Measurements from ENCODE around the gene PKHD1. TPM values are rescaled to one million over a fixed set of nuclear protein-coding genes. Genes with fewer than 3 reads are reported as not detected.

PKHD1 gene
- total RNA-seq, 1 donor from 2014 or later: 67.1 TPM

GRCh38 chr6:51684603-51685002 is 402.8 kb downstream of the PKHD1 start:
- DNase-seq (ENCODE audit: low read depth): no peak

- DNase-seq (ENCODE audit: low read depth): no peak
Observed at GRCh38 chr6:51684038-51684437, 403.4 kb downstream of the PKHD1 start.

- DNase-seq (ENCODE audit: low read depth): peak; percentile 72
Observed at GRCh38 chr6:51678905-51679620, 408.4 kb downstream of the PKHD1 start.

GRCh38 chr6:51678274-51678673 is 409.1 kb downstream of the PKHD1 start:
- no peak for DNase-seq (ENCODE audit: low read depth)

- no peak for DNase-seq (ENCODE audit: low read depth)
Observed at GRCh38 chr6:51675922-51676275, 411.5 kb downstream of the PKHD1 start.

DNA sequence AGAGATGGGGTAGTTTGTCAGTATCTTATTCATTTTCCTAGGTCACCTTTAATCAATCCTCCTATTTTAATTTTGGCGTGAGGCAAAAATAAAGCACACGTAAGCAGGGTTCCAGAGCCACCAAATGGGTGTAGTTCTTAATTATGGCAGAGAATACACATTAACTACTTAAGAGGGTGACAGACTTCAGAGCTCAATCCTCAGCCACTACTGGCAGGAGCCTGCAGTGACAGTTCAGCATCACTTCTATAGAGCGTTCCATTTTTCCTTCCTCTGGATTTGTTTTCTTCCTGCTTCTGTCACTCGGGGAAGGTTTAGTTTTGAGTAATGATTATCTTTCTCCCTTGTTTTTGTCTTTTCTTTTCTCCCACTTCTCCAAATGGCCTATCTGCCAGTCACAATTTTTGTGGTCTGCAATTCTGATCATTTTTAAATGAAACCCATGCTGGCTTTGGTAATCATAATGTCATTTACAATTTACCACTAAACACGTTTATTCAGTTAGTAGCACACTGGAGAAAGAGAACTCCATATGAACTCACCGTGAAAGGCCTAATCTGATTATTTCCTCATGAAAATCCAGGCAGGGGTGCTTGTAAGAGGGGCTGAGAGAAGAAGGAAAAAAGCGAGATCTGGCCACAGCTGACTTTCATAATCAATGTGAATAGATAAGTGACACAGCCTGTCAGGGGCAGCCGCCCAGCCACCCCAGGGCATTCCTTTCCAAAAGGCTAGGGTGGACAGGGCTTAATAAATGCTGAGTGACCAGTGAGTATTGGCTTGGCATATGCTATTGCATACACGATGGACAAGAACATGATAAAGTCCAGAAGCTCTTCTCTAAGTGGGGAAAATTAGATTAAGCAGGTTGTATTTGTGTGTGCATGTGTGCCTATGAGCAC is 412.1 kb downstream of the PKHD1 start:
- DNase-seq (ENCODE audit: low read depth): no peak

DNA sequence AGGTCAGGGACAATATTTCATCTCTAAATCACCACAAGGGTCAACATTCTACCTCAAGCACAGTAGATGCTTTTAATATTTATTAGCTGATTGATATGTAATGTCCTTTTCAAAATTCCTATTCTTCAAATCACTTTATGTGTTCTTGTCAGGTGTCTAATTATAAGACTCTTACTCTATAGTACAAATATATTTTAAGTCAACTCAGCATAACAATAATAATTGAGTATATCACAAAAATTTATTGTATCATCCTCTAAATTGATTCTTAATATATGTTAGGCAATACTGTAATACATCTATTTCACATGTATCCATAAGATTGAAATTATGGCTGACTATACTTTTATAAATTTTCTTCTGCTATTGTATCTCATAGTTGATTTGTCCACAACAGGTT is 423.9 kb downstream of the PKHD1 start:
- DNase-seq (ENCODE audit: low read depth): no peak

GRCh38 chr6:51660767-51661166 is 426.6 kb downstream of the PKHD1 start:
- no peak for DNase-seq (ENCODE audit: low read depth)

GRCh38 chr6:51657491-51657890 is 429.9 kb downstream of the PKHD1 start:
- no peak for DNase-seq (ENCODE audit: low read depth)

DNA sequence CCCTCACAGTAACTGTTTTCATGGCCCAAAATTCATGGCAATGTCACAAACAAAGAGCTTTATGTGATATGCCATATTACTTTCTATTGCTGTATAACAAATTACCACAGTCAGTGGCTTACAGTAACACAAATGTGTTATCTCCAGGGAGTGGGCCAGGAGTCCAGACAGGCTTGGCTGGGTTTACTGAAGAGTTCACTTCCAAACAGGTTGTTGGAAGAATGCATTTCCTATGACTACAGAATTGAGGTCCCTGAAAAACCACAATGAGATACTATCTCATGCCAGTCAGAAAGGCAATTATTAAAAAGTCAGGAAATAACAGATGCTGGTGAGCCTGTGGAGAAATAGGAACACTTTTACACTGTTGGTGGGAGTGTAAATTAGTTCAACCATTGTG is 431.9 kb downstream of the PKHD1 start:
- DNase-seq (ENCODE audit: low read depth): peak; percentile 39

DNA sequence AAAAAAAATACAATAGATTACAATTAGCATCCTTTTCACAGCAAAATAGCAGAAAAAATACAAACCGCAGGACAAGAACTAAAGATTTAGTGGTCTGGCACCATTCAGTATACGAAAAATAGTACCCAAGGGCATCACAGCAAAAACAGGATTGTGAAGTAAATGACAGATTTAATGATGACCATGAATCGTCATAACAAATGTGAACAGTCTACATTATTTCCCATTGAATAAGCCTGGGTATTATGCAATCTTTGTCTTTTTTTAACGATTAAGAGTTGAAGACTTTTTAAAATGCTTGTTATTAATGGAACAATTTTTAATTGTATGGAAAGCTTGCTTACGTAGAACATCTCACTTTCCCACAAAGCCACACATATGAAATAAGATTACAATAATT is 432.8 kb downstream of the PKHD1 start:
- peak; percentile 49 for DNase-seq (ENCODE audit: low read depth)

DNA sequence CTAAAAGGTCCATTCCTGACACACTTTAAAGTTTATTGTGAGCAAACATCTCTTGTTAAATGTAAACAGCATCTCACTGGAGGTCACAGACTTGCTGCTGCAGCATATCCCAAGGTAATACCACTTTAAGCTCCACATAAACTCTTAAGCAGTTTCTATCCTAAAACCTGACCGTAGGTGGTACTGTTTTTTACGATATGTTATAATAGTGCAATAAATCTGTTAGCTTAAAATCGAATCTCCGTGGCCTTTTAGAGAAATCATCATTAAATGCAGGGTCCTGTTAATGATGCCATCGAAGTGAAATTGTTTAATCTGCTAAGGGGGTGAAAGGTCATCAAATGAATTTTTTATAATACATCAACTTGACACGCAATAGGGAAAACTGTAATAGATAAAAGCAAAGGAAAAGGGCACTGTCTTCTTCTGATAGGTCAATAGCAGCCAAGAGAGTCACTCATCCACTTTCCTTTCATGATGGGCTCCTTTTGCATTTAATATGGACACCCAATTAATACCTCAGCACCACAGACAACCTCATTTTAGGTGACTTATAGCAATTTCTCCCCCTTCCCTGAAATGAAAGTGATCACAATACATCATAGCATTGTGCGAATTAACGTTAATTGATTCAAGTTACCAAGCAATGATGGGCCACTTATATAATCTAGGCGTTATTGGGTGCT is 436.1 kb downstream of the PKHD1 start:
- DNase-seq (ENCODE audit: low read depth): no peak

GRCh38 chr6:51648774-51649173 is 438.6 kb downstream of the PKHD1 start:
- no peak for DNase-seq (ENCODE audit: low read depth)

- peak; percentile 31 for DNase-seq (ENCODE audit: low read depth)
Observed at GRCh38 chr6:51648236-51648635, 439.2 kb downstream of the PKHD1 start.

- DNase-seq (ENCODE audit: low read depth): peak; percentile 92
Observed at GRCh38 chr6:51644426-51644825, 443.0 kb downstream of the PKHD1 start.

DNA sequence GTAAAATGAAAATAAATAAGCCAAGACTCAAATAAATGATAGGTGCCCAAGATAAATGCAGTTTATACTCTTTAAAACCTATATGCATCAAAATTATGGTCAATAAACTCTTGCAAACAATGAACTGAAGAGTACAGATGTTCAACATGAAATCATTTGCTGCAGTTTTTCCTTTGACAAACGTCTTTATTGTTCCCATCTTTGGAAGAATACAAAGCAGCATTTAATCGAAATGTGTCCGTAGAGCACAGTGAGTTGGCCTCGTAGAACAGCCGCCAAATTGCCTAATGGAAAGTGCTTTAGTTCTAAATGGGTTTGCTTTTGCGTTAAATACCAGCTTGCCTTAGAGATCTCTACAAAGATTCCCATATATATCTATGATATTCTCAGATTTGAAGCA is 447.4 kb downstream of the PKHD1 start:
- no peak for DNase-seq (ENCODE audit: low read depth)

- no peak for DNase-seq (ENCODE audit: low read depth)
Observed at GRCh38 chr6:51633424-51633823, 454.0 kb downstream of the PKHD1 start.

GRCh38 chr6:51630011-51630410 is 457.4 kb downstream of the PKHD1 start:
- DNase-seq (ENCODE audit: low read depth): no peak

GRCh38 chr6:51626391-51626790 is 461.0 kb downstream of the PKHD1 start:
- DNase-seq (ENCODE audit: low read depth): no peak

DNA sequence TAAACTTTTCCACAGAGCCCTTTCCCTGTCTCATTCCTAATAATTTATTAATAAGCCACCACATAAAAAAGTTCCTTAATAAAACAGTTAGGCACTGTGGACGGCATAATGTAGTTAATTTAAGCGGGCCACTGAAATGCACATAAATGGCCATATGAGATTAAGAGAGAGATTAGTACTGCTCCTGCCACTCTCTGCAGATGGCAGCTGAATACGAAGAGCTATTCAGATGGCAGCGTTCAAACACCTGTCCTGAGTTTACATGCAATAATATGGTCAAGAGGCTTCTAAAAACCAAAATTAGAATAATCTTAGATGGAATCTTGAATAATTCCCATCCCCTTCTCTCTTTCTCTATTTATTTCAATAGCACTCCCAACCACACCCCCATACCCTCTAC is 461.8 kb downstream of the PKHD1 start:
- no peak for DNase-seq (ENCODE audit: low read depth)

DNA sequence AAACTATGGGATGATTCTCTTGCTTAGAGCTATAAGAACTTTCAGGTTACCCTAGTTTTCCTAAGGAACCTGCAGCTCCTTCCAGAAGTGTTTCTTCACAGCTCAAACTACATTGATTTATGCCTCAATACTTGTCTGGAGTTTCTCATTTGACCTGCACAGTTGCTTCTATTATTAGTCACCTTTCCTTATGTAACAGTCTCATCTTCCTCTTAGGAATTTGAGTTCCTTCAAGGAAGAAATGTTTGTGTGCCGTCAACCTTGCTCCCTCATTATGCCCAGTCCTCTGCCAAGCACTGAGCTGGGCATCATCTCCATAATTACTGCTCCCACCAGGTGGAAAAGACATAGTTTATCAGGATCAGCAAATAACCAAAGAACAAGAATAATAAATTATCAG is 466.4 kb downstream of the PKHD1 start:
- peak; percentile 29 for DNase-seq (ENCODE audit: low read depth)

DNA sequence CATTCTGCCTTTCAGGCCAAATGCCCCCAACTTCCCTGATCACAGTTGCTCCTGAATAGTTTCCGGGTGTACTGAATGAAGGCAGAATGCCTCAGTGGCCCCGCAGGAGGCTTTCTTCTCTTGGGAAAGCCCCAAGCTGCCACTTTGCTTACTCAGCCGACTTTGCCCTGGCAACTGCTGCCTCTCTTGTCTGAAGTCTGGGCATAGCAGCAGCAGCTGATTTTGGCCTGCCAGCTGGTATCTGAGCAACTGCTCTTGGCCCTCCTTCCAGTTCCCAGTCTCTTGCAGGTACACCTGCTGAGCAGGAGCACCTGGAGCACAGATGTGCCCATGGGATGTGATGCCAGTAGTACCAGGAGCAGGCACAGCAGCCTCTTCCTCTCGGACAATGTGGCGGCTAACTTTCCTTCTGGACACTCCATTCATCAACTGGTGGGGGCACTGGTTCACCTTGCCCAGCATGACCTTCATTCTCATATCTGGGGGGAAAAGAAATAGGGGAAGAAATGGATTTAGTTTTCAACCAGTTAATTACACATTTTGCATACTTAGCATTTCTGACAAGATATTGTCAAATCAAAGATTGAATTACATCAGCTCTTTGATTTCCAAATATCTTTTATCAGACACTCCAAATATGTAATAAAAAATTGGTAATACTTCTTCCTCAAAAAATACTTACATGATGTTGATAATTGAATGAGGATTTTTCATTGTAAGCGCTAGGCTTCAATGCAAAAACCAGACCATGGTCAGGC is 468.2 kb downstream of the PKHD1 start:
- peak; percentile 22 for DNase-seq (ENCODE audit: low read depth)
